ENCODE data around the gene ZNF432.

GRCh38 chr19:52048555-52049501, at the start of gene ZNF432:
- TF ChIP-seq POLR2A (IDR thresholded peaks at IDR 0.05), result peak; percentile 29 to 52
- no peak for TF ChIP-seq CTCF (IDR thresholded peaks at IDR 0.05)

Measured in gastroesophageal sphincter (tissue), 3 donors.